C4-2B (cell line): Measurements from ENCODE around the gene MINAR1.

Source experiments
- H3K27ac ChIP-seq: fragments of 450-650 bp; 2 replicates; pipeline ENCODE4 v1.5.1; 2017
- CTCF ChIP-seq: fragments of 450-650 bp; conservative IDR thresholded peaks from 2 replicates; pipeline ENCODE4 v1.5.1; 2017; ENCODE audit warnings: mild to moderate bottlenecking
- ZFX ChIP-seq: fragments of 450-650 bp; IDR thresholded peaks from 2 replicates; pipeline ENCODE4 v1.6.1; 2017

Gene MINAR1

GRCh38 chr15:79401301-79401700 lies 30.8 kb upstream of the MINAR1 start:
- H3K27ac ChIP-seq, result no peak overlapping the region
- TF ChIP-seq ZFX, result no peak
- no peak for TF ChIP-seq CTCF

- no peak for TF ChIP-seq CTCF
- TF ChIP-seq ZFX, result no peak
- H3K27ac ChIP-seq, result no peak overlapping the region
Observed at GRCh38 chr15:79402136-79402535, 30.0 kb upstream of the MINAR1 start.

- no peak overlapping the region for H3K27ac ChIP-seq
- TF ChIP-seq ZFX (no peak), CTCF (no peak)
Observed at GRCh38 chr15:79403501-79403900, 28.6 kb upstream of the MINAR1 start.

GRCh38 chr15:79406210-79406609 lies 25.9 kb upstream of the MINAR1 start:
- no peak overlapping the region for H3K27ac ChIP-seq
- TF ChIP-seq CTCF (no peak), ZFX (no peak)

GRCh38 chr15:79408041-79408440 lies 24.1 kb upstream of the MINAR1 start:
- TF ChIP-seq ZFX (no peak), CTCF (no peak)
- H3K27ac ChIP-seq, result no peak overlapping the region

- H3K27ac ChIP-seq, result no peak overlapping the region
- TF ChIP-seq ZFX (no peak), CTCF (no peak)
Observed at GRCh38 chr15:79410237-79410636, 21.9 kb upstream of the MINAR1 start.

GRCh38 chr15:79412010-79412409 lies 20.1 kb upstream of the MINAR1 start:
- TF ChIP-seq CTCF (no peak), ZFX (no peak)
- H3K27ac ChIP-seq, result no peak overlapping the region

GRCh38 chr15:79412429-79412828 lies 19.7 kb upstream of the MINAR1 start:
- TF ChIP-seq CTCF (no peak), ZFX (no peak)
- no peak overlapping the region for H3K27ac ChIP-seq
